Astrocyte (in vitro differentiated cells and primary cell): ENCODE measurements around the gene FBXW7. TPM values are rescaled to one million over a fixed set of nuclear protein-coding genes. Genes with fewer than 3 reads are reported as not detected.

Source experiments
- DNase-seq: peaks from one replicate; pipeline ENCODE4 v3.0.0-alpha.2; 2010; ENCODE audit warnings: low read depth
- FAIRE-seq: peaks from 2 replicates; lab custom pipeline; 2011; peaks lifted over from hg19 to GRCh38; lab: Jason Lieb, UNC
- H2AFZ ChIP-seq: 2 replicates; pipeline ENCODE4 v1.6.0; 2012; ENCODE audit warnings: low read depth, low read length, inconsistent platforms
- H3K27ac ChIP-seq: 2 replicates; pipeline ENCODE4 v1.5.1; 2011; ENCODE audit warnings: low read depth, low read length, inconsistent platforms
- H3K27me3 ChIP-seq: 2 replicates; pipeline ENCODE4 v1.6.0; 2011; ENCODE audit warnings: low read length, inconsistent platforms; ENCODE audit not compliant: insufficient read depth
- H3K36me3 ChIP-seq: 2 replicates; pipeline ENCODE4 v1.5.1; 2011; ENCODE audit warnings: low read length, inconsistent platforms; ENCODE audit not compliant: insufficient read depth
- H3K4me1 ChIP-seq: 2 replicates; pipeline ENCODE4 v1.5.1; 2011; ENCODE audit warnings: low read length, inconsistent platforms; ENCODE audit not compliant: insufficient read depth
- H3K4me2 ChIP-seq: 2 replicates; pipeline ENCODE4 v1.6.0; 2012; ENCODE audit warnings: low read length, inconsistent platforms
- H3K4me3 ChIP-seq: 2 replicates; pipeline ENCODE4 v1.5.1; 2011; ENCODE audit warnings: low read depth, mild to moderate bottlenecking, low read length, inconsistent platforms; ENCODE audit not compliant: insufficient read depth
- H3K79me2 ChIP-seq: 2 replicates; pipeline ENCODE4 v1.6.0; 2012; ENCODE audit warnings: mild to moderate bottlenecking, low read length, inconsistent platforms; ENCODE audit not compliant: insufficient read depth
- H3K9ac ChIP-seq: 2 replicates; pipeline ENCODE4 v1.6.0; 2012; ENCODE audit warnings: mild to moderate bottlenecking, low read length, inconsistent platforms
- H3K9me3 ChIP-seq: 2 replicates; pipeline ENCODE4 v1.5.1; 2012; ENCODE audit warnings: low read depth, mild to moderate bottlenecking, low read length, inconsistent platforms; ENCODE audit not compliant: insufficient read depth
- H4K20me1 ChIP-seq: 2 replicates; pipeline ENCODE4 v1.6.0; 2012; ENCODE audit warnings: low read length, inconsistent platforms; ENCODE audit not compliant: insufficient read depth
- H3K27ac Mint-ChIP-seq: one replicate; pipeline ENCODE4 v1.8.0; 2021; ENCODE audit warnings: mild to moderate bottlenecking, mixed read lengths; ENCODE audit not compliant: unreplicated experiment
- H3K27me3 Mint-ChIP-seq: one replicate; pipeline ENCODE4 v1.8.0; 2021; ENCODE audit warnings: low read depth, mixed read lengths; ENCODE audit not compliant: unreplicated experiment
- H3K36me3 Mint-ChIP-seq: one replicate; pipeline ENCODE4 v1.8.0; 2021; ENCODE audit warnings: low read depth, mixed read lengths; ENCODE audit not compliant: unreplicated experiment
- H3K4me1 Mint-ChIP-seq: one replicate; pipeline ENCODE4 v1.8.0; 2021; ENCODE audit warnings: low read depth, mixed read lengths; ENCODE audit not compliant: unreplicated experiment
- H3K4me3 Mint-ChIP-seq: one replicate; pipeline ENCODE4 v1.8.0; 2021; ENCODE audit warnings: mild to moderate bottlenecking, moderate library complexity, mixed read lengths; ENCODE audit not compliant: unreplicated experiment
- H3K9me3 Mint-ChIP-seq: one replicate; pipeline ENCODE4 v1.8.0; 2021; ENCODE audit warnings: mild to moderate bottlenecking, mixed read lengths; ENCODE audit not compliant: unreplicated experiment
- CTCF ChIP-seq: IDR thresholded peaks from 2 replicates; pipeline ENCODE4 v1.5.1; 2011; ENCODE audit warnings: low read depth, mild to moderate bottlenecking, inconsistent platforms, low read length, moderate library complexity; ENCODE audit not compliant: insufficient read depth
- EZH2 ChIP-seq: IDR thresholded peaks from 2 replicates; pipeline ENCODE4 v1.6.1; 2012; ENCODE audit warnings: mild to moderate bottlenecking, low read length, inconsistent platforms; ENCODE audit not compliant: insufficient read depth
- total RNA-seq: library from RNA; stranded (reverse); gene quantifications from 2 replicates; pipeline ENCODE4 v1.2.1, GENCODE V29; 2021

Gene FBXW7
- total RNA-seq, 1 donor from 2014 or later: 34.7 TPM

- Histone ChIP-seq H3K4me3 (no peak overlapping the region), H3K9ac (no peak overlapping the region), H3K4me2 (no peak overlapping the region), H3K9me3 (no peaks in the 10 kb centered on the region), H3K27ac (no peak overlapping the region), H3K27me3 (peaks cover 4% of the 10 kb centered on the region), H3K79me2 (no peaks in the 10 kb centered on the region), H3K36me3 (no peaks in the 10 kb centered on the region), H3K4me1 (no peaks in the 10 kb centered on the region), H4K20me1 (no peaks in the 10 kb centered on the region), H2AFZ (no peak overlapping the region)
- Mint-ChIP-seq H3K27me3 (peaks cover 11% of the 10 kb centered on the region), H3K36me3 (no peaks in the 10 kb centered on the region), H3K4me1 (no peaks in the 10 kb centered on the region), H3K27ac (no peak overlapping the region), H3K9me3 (peaks cover 3% of the 10 kb centered on the region), H3K4me3 (no peak overlapping the region)
- no peak for TF ChIP-seq EZH2
- DNase-seq (no peak), FAIRE-seq (no peak)
Observed at GRCh38 chr4:152289541-152289940, 246.4 kb downstream of the FBXW7 start.

GRCh38 chr4:152283801-152284470 lies 252.0 kb downstream of the FBXW7 start:
- H3K36me3 ChIP-seq: no peaks in the 10 kb centered on the region
- H3K27ac ChIP-seq: no peak overlapping the region

GRCh38 chr4:152281822-152282221 lies 254.1 kb downstream of the FBXW7 start:
- H3K27ac ChIP-seq: no peak overlapping the region
- Mint-ChIP-seq H3K27me3 (peaks cover 15% of the 10 kb centered on the region), H3K4me3 (no peak overlapping the region), H3K9me3 (peaks cover 6% of the 10 kb centered on the region), H3K4me1 (peaks cover 11% of the 10 kb centered on the region), H3K27ac (no peak overlapping the region), H3K36me3 (peaks cover 2% of the 10 kb centered on the region)
- H4K20me1 ChIP-seq: no peaks in the 10 kb centered on the region
- TF ChIP-seq EZH2 (no peak), CTCF (no peak)
- H2AFZ ChIP-seq: no peak overlapping the region
- H3K4me2 ChIP-seq: no peak overlapping the region
- FAIRE-seq (no peak), DNase-seq (no peak)
- H3K4me3 ChIP-seq: no peak overlapping the region
- no peaks in the 10 kb centered on the region for H3K9me3 ChIP-seq
- no peak overlapping the region for H3K9ac ChIP-seq
- H3K36me3 ChIP-seq: no peaks in the 10 kb centered on the region
- H3K4me1 ChIP-seq: no peaks in the 10 kb centered on the region
- H3K79me2 ChIP-seq: no peaks in the 10 kb centered on the region
- peaks cover 3% of the 10 kb centered on the region for H3K27me3 ChIP-seq

More at GRCh38 chr4:152283801-152284470, 252.0 kb downstream of the FBXW7 start:
- H2AFZ ChIP-seq: no peak overlapping the region
- H3K9me3 Mint-ChIP-seq: peaks cover 5% of the 10 kb centered on the region
- peaks cover 2% of the 10 kb centered on the region for H3K36me3 Mint-ChIP-seq
- DNase-seq (peak; percentile 50), FAIRE-seq (no peak)
- no peaks in the 10 kb centered on the region for H3K27me3 ChIP-seq
- peaks cover 6% of the 10 kb centered on the region for H3K4me1 Mint-ChIP-seq
- no peak overlapping the region for H3K4me2 ChIP-seq
- H3K79me2 ChIP-seq: no peaks in the 10 kb centered on the region
- H3K27me3 Mint-ChIP-seq: peaks cover 3% of the 10 kb centered on the region
- H3K9ac ChIP-seq: no peak overlapping the region
- H3K27ac Mint-ChIP-seq: no peak overlapping the region
- H3K4me1 ChIP-seq: no peaks in the 10 kb centered on the region
- no peak for TF ChIP-seq CTCF
- TF ChIP-seq EZH2: no peak
- no peaks in the 10 kb centered on the region for H4K20me1 ChIP-seq
- H3K9me3 ChIP-seq: no peaks in the 10 kb centered on the region
- H3K4me3 ChIP-seq: no peak overlapping the region
- H3K4me3 Mint-ChIP-seq: no peak overlapping the region
